GM18502 (cell line): ENCODE results near the gene SDHAF3.
"Not testable (repeated sequence)": the region's sequence is repeated elsewhere in the genome, so short reads cannot be mapped to it uniquely, and the experiment has no call there.

Source experiments
- ATAC-seq: cut with Tn5 transposase; IDR thresholded peaks from one replicate; pipeline ENCODE4 v1.9.1; 2021; ENCODE audit warnings: mild to moderate bottlenecking; ENCODE audit not compliant: unreplicated experiment, poor library complexity

SDHAF3 gene

GRCh38 chr7:97117372-97118188, at the start of gene SDHAF3:
Gene SDHAF3, plus strand, starts transcription at chr7:97117698. Its CDS starts 26 bp downstream, at chr7:97117724.
- peak; percentile 92 for ATAC-seq

DNA sequence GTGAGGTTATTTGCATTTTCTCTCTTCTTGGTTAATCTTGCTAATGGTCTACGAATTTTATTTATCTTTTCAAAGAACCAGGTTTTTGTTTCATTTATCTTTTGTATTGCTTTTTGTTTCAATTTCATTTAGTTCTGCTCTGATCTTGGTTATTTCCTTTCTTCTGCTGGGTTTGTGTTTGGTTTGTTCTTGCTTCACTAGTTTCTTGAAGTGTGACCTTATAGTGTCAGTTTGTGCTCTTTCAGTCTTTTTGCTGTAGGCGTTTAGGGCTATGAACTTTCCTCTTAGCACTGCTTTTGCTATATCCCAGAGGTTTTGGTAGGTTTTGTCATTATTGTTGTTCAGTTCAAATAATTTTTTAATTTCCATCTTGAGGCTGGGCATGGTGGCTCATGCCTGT, 45.5 kb upstream of the SDHAF3 start:
- ATAC-seq: not testable (repeated sequence)

DNA sequence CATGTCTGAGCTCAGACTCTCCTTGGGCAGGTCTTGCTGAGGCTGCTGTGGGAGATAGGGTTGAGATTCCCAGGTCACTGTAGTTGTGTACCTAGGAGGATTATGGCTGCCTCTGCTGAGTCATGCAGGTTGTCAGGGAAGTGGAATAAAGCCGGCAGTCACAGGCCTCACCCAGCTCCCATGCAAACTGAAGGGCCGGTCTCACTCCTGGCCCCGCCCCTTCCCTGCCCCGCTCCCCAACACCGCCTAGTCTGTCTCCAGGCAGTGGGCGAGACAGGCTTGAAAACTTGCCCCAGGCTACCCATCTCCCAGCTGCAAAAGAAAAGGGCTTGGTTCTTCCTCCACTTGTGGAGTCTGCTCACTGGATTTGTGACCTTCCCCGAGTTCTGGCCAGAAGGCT, 41.6 kb upstream of the SDHAF3 start:
- ATAC-seq: no peak

GRCh38 chr7:97078023-97078969, 39.2 kb upstream of the SDHAF3 start:
- peak; percentile 74 for ATAC-seq

DNA sequence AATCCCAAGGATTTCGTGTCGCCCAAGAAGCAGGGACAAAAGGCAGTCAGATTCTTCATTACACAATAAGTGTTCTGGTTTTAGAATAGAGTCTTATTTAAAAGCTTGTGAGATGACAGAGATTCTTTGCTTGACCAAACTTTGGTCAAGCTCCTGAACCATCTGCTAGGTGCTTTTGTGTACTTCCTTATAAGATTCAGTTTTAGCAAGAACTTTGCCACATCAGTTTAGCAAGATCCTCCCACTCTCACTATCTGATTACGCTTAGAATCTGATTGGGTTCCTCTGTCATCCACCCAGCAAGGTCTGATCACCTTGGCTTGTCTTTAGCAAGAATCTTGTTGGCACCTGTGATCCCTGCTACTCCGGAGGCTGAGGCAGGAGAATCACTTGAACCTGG, 38.2 kb upstream of the SDHAF3 start:
- ATAC-seq: no peak

DNA sequence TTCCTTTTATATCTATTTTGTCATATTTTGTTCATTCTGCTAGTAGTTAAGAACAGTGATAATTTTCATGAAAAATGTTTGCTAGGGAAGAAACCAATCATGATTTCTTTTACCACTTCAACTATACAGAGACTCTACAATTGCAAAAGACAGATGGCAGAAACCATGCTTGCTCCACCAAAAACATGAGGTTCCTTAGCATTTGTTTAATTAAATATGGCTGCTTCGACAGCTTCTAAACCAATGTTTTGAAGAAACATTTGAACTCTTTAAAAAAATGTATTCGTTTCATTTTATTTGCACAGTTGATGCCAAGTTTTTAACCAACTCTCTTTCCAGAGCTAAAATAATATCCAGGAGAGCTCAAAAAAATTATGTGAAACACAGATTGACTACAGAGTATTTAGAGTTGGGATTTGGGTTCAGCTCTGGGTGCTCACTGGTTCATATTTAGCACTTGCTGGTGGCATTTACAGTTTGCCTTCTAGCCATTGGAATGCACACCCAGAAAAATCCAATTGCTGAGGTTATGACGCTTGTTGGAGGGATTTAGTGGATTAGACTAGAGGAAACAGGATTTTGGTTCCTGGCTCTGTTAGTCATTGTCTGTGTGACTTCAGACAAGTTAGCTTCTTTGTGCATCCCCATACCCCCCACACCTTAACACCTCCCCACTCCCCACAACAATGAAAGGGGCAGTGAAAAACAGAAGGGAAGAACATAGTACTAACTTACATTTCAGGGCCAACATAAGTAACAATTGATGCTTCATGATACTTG, 35.8 kb upstream of the SDHAF3 start:
- ATAC-seq: no peak

DNA sequence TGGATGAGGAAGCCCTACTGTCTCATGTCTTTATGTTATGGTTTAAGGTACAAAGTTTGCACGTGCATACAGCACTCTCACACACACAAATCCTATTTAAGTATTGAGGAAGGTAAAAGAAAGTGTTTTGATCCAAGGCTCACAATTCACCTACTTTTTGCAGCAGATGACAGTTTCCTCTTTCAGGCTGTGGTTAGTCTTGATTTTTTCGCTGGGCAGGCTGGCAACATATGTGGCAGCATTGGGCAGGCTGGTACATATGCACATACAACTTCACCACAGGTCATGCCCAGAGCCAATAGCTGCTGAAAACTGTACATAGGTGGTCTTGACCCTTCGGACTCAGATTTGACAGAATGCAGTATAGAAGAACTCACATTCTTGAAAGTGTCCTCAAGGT, 29.1 kb upstream of the SDHAF3 start:
- ATAC-seq: no peak

DNA sequence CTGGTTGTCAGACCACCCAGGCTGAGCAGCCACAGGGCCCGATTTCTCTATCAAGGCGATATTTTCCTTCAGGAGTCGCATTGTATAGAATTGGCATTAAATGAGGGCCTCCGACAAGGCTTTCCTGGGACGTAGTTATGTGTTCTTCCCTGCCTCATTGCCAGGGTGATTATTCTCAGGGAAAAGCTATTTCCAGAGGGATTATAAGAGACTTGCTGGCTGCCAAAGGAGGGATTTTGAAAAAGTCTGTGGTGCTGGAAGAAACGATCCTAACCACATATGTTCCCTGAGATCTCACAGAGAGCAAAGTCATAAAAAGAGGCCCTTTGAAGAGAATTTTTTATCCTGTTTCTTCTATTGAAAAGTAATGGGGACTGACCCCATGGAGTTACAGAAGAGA, 27.7 kb upstream of the SDHAF3 start:
- ATAC-seq: no peak

DNA sequence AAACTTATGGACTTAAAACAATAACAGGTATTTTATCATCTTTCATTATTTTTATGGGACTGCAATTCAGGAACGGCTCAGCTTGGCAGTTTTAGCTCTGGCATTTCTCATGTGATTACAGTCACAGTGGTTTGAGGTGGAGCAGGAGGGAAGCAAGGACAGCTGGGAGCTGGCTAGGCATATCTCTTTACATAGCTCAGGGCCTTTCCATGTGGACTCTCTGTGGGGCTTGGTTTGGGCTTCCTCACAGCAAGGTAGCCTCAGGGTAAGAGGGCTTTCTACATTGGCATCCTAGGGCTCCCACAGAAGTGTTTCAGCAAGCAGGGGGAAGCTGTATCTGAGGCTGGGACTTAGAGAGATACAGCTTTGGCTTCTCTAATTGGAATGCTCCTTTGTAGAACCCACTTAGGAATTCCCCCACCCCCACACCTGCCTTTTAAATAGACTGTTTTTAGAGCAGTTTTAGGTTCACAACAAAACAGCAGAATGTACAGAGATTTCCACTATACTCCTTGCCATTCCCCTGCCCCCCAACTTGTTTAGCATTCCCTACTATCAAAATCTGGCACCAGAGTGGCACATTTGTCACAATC, 26.6 kb upstream of the SDHAF3 start:
- ATAC-seq: no peak

DNA sequence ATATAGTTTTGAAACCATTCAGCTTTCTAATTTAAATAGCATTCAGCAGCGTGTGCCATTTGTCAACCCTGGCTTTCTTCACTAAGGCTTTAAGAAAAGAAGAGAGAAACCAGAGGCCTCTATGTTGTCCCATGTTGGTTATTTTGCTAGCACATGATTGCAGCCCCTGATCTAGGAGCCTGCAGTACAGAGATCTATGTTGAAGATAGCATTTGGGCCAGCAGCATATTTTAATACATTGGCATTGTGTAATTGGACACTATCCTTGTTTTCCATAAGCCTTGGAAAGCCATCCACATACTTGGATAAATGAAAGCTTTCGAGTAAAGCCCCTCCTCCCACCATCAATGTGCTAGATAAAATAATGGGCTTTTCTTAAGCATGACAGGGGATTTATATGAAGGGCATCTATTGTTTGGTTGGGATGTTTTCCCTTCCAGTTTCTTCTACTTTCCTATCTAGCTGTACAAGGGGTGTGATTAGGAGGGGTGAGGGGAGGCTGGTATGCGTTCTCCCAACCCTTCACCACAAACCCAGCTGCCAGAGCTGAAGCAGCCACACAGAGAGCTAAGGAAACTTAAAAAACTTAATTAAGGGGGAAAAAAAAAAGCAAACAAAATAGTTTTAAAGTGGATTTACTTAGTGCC, 23.1 kb upstream of the SDHAF3 start:
- ATAC-seq: no peak

DNA sequence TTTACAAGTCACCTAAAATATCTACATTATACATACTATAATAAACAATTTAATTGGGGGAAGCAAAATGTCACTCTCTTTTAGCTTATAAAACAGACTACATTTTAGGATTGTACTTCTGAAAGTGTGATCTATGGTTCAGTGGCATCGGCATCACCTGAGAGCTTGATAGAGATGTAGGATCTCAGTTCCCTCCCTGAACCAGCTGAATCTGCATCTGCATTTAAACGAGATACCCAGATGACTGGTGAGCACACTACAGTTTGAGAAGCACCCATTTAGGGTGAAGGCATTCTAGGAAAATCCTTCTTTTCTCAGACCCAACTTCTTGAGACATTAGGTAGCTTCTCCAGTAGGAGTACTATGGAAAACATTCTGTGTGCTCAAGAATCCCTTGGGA, 21.5 kb upstream of the SDHAF3 start:
- ATAC-seq: no peak

DNA sequence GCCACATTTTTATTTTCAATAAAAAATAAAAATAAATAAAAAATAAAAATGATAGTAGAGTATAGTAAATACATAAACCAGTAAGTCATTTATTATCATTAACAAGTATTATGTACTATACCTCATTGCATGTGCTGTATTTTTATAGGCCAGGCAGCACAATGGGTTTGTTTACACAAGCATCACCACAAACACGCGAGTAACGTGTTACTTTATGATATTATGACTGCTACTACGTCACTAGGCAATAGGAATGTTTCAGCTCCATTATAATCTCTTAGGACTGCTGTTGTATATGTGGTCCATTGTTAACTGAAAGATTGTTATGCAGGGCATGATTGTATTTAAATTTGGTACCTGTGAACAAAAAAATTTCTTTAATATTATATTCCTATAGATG, 20.8 kb upstream of the SDHAF3 start:
- ATAC-seq: no peak

- peak; percentile 99 for ATAC-seq
Observed at GRCh38 chr7:97104719-97105238, 12.7 kb upstream of the SDHAF3 start.

- ATAC-seq: no peak
Observed at GRCh38 chr7:97107192-97107800, 10.2 kb upstream of the SDHAF3 start.

GRCh38 chr7:97116308-97116707, 1.2 kb upstream of the SDHAF3 start:
- ATAC-seq: peak; percentile 28

GRCh38 chr7:97117035-97117371, 495 bp upstream of the SDHAF3 start:
- no peak for ATAC-seq

DNA sequence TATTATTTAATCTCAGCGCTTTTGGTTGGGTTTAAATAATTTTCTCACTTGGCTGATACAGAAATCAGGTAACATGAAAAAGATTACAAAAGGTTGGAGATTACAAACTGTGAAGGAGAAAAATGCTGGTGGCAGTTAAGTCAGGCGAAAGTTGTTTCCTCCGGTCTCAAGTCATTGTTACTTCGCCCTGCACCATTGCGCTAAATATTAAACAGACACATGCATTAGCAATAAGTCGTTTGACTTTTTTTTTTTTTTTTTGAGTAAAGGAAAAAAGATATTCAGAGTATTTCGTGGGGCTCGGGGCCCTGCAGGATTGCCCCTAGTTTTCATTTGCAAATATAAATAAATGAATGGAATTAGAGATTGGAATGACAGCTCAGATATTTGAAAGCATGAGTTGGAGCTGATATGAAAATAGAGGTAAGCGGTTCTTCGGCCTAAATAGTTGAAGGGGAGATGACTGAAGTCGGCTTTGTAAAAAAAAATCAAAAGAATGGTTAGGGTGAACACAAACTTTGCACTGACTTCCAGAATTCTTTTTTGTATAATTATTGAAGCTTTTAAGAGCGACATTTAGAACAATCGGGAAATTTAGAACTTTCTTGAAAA, 914 bp downstream of the SDHAF3 start:
- no peak for ATAC-seq

GRCh38 chr7:97119747-97120146, 2.2 kb downstream of the SDHAF3 start:
- ATAC-seq: no peak
